Right forelimb (tissue), 1 donor: ENCODE data around the gene DNAH2.

ENCODE experiments used
- DNase-seq: peaks from one replicate; pipeline ENCODE4 v3.0.0-alpha.2; 2018

Gene DNAH2

DNA sequence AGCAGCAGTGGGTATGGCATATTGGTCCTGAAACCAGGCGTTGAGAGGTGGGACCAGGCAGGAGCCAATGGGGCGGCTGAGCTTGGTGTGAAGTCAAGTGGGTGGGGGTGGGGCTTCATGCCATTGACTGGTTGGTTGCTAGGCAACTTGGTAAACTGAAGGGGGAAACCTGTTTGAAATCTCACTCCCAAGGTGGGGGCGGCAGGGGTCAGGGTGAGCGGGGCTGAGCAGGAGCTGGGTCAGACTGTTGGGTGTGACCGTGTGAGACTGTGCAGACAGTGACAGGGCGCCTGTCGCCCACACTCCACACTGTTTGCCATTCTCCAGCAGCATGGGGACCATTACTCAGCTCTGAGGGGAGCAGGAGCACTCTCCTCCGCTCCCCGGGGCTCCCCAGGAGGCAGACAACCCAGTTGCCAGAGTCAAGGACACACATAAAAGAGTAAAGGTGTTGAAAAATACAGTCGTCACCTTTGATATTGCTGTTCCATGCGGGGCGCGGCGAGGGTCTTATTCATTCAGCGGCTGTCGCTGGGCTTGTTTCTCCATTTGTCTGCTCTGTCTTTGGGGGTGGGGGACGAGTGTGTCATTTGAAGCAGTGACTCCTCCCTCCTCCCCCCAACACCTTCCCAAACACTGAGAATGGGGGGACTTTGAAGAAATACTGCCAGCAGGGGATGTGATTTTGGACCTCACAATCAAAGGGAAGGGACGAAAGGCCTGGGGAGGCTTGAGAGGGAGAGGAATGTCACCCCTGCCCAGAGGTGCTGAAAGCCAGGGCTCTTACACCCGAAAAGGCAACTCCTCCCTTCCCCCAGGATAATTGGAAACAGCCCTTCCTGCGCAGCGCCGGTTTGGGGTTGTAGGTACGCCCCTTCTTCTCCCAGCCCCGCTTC is 13.7 kb upstream of the DNAH2 start:
- DNase-seq, result no peak

DNA sequence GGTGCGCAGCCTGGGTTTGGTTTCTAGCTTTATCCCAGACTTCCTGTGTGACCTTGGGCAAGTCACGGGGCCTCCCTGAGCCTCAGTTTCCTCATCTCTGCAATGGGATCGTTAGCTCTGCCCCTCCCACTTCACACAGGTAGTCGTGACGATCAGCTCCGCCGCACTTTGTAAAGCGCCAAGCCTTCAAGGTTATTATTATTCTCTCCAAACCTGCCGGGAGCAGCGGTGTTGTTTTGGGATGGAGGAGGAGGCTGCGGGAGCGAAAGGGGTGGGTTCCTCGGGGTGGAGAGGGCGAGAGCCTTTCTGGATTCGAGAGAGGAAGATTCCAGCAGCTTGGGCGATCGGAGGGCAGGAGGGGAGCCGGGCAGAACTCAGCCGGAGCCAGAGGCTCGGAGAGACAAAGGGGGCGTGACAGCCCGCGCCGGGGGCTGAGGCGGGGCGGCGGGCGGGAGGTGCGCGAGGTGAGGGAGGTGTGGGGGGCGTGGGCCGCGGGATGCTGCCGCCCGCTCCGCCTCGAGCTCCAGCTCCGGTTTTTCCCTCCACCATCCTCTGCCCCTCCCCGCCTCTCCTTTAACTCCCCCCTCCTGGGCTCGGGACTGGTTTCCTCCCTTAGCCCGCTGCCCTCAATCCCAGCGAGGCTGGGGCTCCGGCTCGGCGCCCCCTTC is 12.8 kb upstream of the DNAH2 start, which contains the start of gene EFNB3:
TSS of gene EFNB3 (plus strand) at position 602 of the 668 bp plus-strand sequence. CDS start 397 bp downstream, outside the sequence.
- DNase-seq, result peak; percentile 71

DNA sequence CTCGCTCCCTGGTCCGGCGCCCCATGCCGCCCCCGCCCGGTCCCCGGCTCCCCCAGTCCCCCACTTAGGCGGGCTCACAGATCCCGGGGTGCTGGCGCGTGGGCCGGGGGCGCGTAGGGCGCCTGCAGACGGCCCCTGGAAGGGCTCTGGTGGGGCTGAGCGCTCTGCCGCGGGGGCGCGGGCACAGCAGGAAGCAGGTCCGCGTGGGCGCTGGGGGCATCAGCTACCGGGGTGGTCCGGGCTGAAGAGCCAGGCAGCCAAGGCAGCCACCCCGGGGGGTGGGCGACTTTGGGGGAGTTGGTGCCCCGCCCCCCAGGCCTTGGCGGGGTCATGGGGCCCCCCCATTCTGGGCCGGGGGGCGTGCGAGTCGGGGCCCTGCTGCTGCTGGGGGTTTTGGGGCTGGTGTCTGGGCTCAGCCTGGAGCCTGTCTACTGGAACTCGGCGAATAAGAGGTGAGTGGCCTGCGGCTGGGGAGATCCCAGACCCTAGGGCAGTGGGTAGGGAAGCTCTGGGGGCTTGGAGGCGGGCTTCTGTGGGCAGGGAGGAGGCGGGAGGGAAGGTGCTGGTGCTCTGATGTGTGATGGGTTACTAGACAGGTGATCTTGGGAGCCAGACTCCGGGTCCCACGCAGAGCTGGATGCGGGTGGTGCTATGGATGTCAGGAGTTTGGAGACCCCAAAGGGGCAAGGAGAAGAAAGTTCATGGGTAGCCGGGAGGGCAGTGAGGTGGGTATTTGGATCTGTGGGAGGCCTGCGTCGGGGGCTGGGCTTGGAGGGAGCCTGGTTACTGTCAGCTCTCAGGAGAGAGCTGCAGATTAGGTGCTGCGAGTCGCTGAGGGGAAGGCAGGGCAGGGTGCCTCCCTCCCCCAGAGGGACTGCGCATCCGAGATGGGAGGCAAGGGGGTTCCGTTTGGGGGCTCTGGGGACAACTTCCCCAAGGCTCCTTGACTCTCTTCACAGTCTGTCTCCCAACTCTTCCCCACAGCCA is 12.0 kb upstream of the DNAH2 start:
- no peak for DNase-seq

DNA sequence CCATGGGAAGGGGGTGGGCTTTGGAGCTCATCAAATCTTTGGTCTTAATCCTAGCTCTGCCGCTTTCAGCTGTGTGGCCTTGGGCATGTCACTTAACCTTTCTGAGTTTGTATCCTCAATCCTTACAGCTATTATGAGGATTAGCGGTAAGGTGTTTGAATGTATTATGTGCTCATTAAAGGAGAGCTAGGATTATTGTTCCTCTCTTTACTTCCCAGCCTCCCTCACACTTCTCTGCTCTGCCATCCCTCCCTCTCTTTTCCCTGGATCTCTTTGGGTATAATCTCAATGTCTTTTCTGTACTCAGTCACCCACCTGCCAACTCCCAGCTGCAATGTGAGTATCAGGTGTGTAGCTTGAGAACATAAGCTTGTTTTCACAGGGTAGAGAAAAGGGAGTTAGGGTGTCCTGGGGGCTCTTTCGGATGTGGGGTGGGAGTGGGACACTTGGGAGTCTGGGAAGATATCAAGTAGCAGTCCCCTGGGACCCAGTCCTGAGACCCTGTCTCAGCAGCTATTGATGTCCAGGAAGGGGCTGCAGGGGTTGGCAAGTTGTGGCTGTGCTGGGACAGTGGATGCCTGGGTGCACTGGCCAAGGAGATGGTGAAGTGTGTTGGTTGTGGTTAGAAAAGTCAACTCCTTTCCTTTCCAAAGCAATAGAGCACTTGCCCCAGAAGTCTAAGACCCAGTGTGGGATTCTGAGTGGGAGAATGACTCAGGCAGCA is 10.8 kb upstream of the DNAH2 start:
- no peak for DNase-seq

DNA sequence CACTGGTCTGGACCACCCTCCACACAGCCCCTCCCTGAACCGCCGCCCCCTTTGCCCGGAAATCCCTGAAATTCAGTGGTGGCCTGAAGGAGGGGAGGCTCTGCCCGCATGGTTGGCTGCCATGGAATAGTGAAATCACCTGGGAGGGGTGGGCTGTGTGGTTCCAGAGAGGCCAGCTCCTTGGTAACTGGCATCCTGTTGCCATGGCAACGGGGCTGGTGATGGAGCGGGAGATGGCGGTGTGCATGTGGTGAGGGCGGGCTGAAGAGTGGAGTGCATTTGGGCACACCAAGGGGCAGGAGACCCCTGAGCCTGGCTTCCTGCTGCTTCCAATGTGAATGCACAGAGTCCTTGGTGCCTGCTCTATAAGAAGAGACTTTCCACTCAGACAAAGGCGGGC is 10.1 kb upstream of the DNAH2 start:
- DNase-seq, result no peak

DNA sequence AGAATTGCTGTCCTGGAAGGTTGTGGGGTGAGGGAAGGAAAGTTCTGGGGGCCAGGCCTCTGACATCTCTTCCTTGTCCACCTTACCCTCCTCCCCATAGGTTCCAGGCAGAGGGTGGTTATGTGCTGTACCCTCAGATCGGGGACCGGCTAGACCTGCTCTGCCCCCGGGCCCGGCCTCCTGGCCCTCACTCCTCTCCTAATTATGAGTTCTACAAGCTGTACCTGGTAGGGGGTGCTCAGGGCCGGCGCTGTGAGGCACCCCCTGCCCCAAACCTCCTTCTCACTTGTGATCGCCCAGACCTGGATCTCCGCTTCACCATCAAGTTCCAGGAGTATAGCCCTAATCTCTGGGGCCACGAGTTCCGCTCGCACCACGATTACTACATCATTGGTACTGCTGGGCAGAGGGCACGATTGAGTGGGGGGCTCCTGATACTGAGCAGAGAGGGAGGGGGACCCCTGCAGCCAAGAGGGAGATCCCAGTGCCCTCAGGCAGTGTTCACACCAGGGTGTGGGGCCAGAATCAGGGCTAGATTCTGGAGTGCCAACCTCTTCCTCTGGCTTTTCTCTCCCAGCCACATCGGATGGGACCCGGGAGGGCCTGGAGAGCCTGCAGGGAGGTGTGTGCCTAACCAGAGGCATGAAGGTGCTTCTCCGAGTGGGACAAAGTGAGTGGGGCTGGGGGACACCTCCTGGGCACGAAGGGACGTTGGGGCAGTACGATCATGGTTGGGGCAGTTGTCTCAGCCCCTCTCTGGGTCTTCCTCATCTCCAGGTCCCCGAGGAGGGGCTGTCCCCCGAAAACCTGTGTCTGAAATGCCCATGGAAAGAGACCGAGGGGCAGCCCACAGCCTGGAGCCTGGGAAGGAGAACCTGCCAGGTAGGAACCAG is 9.4 kb upstream of the DNAH2 start:
- DNase-seq, result no peak

DNA sequence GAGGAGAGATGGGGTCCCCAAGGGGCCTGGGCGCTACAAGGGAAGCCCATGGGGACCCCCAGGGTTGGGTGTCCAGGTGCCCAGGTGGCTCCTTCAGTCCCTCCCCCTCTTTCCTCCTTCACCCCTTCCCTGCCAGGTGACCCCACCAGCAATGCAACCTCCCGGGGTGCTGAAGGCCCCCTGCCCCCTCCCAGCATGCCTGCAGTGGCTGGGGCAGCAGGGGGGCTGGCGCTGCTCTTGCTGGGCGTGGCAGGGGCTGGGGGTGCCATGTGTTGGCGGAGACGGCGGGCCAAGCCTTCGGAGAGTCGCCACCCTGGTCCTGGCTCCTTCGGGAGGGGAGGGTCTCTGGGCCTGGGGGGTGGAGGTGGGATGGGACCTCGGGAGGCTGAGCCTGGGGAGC is 8.5 kb upstream of the DNAH2 start:
- no peak for DNase-seq

DNA sequence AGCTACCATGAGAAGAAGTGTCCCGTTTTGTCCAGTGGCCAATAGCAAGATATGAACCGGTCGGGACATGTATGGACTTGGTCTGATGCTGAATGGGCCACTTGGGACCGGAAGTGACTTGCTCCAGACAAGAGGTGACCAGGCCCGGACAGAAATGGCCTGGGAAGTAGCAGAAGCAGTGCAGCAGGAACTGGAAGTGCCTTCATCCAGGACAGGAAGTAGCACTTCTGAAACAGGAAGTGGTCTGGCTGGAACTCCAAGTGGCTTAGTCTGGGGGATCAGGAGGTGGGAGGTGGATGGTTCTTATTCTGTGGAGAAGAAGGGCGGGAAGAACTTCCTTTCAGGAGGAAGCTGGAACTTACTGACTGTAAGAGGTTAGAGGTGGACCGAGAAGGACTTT is 7.2 kb upstream of the DNAH2 start:
- DNase-seq, result no peak

DNA sequence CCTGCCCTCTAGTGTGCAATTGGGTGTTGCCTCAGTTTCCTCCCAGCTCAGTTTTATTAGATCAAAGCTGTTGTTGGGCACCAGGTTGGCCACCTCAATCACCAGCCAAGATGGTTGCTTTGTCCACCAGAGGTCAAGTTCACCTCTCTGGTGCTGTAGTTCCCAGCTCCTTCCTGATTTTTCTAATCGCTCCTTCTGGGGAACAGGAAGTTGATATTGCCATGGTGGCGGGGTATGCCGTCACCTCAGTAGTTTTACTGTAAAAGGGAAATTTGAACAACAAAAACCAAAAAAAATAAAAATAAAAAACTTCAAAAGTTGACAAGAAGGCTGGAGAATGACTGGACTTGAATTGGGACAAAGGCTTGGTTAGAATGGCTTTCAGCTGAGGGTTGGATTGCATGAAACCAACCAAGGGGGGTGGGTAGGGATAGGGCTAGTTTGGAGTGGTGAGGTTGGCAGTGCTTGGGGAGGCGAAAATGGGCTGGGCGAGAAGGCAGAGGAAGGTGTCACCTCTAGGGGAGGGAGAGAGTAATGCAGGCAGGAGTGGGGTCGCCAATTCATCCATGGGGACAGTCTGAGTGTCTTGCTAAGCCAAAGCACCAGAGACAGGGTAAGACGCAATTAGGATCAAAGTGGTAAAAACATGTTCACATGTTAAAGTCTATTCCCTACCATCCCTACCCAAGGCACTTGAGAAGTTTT is 6.3 kb upstream of the DNAH2 start:
- DNase-seq, result no peak

DNA sequence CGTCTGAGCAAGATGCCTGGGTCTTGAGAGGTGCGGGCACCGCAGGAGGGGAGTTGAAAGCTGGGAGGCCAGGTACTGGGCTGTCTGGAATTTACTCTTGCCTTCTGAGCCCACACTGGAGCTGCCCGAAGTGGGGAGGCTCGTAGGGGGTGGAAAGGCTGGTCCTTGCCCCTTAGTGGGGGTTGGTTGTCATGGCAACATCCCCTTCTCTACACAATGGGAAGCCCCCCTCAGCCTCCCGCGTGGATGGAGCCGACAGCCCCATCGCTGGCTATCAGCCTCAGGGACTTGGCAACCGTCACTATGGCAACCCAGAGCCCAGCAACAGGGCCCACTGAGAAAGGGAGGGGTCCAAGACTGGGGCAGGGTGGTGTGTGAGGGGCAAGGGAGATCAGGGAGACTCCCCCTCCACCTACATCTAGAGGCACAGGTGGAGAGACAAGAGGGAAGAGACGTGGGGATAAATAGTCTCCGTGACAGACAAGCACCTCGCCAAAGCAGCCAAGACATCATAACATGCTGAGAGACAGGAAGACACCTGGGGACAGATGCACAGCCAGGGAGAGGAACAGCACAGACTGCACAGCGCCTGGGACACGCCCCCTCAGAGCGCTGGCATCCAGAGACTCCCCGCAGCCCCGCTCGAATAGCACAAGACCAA is 5.3 kb upstream of the DNAH2 start:
- no peak for DNase-seq

DNA sequence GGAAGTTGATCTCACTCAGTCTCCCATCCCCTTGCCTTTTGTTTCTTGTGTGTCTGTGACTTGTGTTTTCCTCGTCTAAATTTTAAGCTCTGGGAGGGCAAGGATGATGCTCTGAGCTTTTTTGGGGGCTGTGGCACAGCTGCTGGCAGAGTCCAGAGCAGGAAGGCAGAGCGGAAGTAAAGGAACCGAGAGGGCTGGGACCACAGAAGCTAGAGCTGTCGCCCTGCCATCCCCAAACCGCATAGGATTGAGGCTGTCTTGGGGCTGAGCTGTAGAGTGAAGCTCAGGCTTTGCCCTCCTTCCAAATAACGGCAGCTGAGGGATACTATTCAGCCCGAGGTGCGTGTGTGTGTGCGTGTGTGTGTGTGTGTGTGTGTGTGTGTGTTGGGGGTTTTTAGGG is 3.8 kb upstream of the DNAH2 start:
- DNase-seq, result no peak

DNA sequence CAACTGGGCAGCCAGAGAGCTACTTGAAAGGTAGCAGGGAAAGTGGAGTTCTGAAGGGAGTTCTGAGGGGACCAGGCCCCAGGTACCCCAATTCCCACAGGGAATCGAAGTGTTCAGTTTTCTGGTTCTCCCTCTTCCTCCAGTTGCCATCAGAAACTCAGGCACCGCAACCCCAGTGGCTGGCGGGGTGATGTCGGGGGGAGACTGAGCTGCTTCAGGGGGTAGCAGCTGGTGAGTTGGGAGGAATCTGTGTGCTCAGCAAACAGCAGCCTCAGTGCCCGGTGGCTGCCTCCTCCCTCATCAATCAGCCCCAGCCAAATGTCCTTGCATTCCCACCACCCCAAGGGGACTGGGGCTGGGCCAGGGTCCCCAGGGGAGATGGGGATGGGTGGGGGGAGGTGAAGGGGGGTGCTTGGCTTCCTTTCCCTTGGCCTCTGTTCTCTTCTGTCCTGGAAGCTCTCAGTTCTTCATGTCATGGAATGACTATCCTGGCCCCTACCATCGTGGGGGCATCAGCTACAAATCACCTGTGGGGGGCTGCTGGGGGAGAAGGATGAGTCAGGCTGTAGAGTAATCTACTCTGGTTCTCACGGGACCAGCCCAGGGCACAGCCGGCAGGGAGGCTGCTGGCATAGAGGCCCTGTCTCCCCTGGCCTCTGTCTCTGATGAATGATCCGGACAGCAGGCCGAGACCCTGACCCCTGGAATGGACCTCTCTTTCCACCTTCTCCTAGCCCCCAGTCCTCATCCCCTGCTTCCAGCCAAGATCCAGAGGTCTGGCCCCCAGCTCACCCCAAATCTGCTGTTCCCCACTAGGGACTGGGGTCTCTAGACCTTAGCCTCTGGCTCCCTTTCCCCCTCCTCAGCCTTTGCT is 2.6 kb upstream of the DNAH2 start:
- DNase-seq, result no peak

DNA sequence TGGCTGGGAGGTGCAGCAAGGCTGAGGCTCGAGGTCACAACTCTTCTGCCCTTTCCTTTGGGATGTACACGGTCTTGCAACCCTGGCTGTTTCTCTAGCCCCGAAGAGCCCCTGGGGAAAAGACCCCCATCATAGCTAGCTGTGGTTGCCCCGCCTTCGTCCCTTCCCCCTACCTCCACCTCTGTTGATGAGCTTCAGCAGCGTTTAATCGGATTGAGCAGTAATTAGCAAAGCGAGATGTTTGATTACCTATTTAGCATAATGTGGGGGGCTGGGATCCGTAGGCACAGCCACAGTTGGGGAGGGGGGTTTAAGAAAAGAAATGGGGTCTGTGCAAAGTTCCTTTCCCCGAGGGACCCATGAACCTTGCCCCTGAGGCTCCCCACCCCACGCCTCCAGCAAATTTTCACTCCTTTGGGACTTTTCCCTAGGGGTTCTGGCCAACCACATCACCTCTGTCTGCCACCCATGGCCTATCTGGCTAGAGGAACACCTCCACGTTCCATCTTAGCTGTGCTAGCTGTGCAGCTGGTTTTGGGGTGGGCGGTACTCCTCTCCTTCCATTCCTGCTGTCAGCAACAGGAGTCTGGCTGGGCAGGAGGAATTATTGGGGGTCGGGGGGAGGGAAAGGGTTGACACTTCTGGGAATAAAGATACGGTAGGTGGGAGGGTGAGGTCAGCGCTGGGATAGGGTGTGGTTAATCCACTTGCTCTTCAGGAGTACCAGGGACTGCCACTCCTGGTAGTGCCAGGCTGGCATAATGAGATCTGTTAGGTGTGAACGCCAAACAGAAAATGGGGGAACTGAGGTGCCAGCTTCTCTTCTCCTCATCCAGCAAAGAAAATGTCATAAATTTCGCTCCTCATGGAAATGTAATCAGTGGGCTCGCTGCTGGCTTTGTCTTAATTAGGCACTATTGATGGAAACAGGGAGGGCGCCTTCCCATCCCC is 1.3 kb upstream of the DNAH2 start:
- no peak for DNase-seq

DNA sequence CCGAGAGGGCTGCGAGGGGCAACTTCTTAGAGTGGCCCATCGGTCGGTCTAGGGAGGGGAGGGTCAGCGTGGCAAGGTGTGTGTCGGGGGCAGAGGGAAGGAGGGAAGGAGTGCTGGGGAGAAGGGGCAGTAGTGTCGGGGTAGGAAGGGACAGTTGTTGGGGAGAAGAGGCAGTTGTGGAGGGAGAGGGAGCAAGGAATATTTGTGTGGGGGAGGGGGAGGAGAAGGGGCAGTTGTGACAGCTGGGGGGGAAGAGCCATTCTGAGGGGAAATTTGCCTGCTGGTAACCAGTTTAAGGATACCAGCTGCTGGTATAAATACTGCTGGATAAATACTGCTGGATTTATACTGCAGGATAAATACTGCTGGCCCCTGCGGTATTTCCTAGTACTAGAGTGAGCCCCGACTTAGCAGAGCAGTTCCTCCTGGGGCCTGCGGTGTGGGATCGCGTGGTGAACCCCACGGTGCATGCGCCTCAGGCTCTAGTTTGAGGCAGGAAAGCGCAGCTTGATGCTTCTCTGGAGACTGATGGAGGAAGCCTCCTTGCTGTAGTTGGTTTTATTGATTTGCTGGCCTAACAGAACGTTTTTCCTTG is 309 bp downstream of the DNAH2 start:
- DNase-seq, result no peak

DNA sequence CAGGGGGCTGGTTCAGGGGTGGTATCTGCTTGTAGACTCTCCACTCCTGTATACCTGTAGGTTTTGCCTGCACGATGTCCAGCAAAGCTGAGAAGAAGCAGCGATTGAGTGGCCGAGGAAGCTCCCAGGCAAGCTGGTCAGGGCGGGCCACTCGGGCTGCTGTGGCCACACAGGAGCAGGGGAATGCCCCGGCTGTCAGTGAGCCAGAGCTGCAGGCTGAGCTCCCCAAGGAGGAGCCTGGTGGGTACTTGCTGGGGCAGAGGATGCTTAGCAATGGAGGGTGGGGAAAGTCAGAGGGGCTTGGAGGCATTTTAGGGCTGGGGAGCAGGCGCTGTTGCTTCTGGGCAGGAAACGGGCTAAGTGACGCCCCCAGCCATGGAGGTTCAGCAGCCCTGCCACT is 2.1 kb downstream of the DNAH2 start:
- no peak for DNase-seq

DNA sequence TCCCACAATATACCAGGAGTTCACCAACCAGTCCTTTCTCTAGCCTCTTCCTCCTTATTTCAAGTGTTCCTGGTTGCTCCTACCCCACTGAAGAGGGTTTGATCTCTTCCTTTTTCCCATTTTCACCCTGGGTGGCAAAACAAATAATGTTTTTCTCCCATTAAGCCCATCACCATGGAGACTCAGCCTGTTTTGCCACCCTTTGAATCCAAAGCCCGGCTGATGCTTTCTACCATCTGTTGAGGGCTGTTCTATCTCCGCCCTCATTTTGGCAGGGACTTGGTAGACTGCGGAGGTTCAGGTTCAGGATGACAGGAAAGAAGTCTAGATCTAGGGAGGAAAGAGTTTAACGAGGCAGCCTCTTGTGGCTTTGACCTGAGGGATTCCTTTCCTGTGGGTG is 2.6 kb downstream of the DNAH2 start:
- DNase-seq, result no peak

DNA sequence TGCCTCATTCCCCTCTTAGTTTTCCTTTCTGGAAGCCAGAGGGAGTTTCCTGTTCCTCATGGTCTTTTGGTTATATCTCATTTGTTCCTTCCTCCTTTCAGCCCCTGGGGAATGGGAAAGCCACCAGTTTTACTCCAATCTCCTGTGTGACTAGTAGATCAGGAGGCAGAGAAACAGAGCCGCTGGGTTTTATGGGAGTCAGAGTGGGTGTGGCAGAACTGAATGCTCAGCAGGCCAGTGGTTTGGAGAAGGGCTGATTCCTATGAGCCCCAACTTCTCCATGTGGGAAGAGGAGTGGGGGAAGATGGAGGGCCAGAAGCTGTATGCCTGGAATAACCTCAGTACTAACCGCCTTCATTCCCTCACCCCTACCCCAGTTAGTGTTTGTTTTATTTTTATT is 4.1 kb downstream of the DNAH2 start:
- DNase-seq, result no peak
